GM18907 (cell line): ENCODE data around the gene CGRRF1.

Experiments
- ATAC-seq: cut with Tn5 transposase; IDR thresholded peaks from one replicate; pipeline ENCODE4 v1.9.1; 2021; ENCODE audit warnings: mild to moderate bottlenecking, moderate library complexity; ENCODE audit not compliant: unreplicated experiment

The CGRRF1 gene

DNA sequence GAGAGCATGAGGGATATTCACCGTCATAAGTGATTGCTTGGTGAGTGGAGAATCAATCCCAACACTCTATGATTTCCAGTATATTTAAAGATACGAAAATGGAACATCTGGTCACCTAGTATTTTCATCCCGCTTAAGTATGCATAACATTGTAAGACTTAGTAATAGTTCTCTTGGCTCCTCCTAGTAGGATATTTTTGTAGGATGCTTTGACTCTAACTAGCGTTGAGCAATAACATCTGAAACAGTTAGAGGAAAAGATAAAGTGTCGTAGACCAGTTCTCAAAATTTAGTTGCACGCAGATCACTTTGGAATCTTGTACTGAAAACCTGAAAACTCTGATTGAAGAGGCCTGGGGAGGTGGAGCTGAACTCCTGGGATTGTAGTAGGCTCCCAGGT, 64.8 kb downstream of the CGRRF1 start:
- no peak for ATAC-seq

DNA sequence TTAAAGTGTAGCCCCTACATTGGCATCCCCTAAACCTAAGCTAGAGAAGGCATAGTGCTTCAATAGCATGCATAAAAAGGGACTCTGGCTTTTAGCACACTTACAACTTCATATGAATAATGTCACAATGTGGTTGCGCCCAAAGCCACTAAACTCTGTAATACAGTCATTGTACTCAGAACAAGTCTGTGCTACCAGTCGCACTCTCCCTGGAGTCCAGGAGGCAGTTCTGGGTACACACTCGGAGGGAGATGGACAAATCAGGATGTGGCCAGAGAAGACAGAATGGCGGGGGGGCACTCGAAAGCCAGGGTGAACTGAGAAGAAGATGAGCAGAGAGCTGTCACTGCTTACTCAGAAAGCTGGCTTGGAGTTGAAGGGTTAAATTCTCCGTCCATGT, 67.8 kb downstream of the CGRRF1 start:
- ATAC-seq: no peak

DNA sequence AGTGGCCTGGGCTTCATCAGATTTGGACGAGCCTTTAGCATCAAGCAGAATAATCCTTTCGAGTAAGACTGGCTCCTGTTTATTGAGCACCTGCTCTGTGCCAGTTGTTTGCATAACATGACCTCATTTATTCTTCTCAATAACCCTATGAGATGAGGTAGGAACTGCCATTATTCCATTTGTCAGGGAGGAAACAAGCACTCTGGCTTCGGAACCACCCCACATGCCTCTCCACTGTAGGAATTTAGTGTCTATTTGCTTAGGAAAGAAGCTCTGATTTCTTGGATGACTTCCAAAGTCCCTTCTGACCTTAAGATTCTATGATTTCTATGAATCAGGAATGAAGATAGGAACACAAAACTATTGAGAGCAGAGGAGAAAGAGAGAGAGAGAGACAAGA, 68.3 kb downstream of the CGRRF1 start:
- ATAC-seq: no peak

DNA sequence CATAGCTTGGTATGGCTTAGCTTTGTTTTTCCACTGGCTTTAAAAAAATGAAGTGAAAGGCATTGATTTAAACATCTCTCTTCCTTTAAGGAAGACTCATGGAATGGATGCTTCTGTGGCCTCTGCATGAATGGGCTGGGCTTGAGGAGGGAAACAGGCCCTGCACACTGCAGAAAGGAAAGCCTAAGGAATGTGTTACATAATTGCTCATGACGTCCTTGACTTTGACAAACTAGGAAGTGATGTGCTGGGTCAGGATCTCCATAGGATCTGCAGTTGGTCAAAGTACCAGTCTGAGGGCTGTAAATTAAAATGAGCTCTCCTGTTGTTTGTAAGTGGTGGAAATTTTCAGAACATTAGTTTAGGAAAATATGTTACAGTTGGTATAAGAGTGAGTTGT, 69.9 kb downstream of the CGRRF1 start:
- ATAC-seq: no peak

DNA sequence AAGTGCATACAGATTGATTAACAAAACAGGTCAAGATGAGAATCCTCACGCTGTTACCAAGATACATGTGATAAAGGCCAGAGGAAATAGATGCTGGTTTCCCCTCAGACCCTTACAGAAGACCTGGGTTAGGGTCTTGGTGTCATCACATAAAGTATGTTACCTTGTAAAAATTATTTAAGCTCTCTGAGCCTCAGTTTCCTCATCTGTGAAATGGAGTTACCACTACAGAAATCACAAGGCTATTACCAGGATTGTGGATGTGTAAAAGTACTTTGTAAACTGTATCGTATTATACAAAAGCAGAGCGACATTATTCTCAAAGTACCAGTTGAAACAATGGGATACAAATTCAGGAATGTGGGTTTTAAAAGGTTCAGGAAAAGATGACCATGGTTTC, 71.2 kb downstream of the CGRRF1 start:
- no peak for ATAC-seq

DNA sequence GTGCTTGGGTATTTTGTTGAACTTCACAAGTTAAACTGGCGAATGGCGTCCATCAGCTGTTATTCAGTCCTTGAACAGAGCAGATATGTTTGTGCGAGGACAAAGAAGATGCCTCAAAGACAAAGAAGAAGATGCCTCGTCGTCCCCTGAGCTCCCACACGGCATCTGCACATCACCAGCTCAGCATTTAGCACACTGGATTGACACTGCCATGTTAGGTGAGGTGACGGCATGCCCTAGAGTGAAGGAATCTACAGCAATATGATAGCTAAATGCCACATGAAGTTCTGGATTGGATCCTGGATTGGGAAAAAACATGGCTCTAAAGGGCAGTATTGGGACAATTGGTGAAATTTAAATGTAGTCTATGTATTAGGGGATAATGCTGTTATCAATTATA, 72.6 kb downstream of the CGRRF1 start:
- no peak for ATAC-seq

DNA sequence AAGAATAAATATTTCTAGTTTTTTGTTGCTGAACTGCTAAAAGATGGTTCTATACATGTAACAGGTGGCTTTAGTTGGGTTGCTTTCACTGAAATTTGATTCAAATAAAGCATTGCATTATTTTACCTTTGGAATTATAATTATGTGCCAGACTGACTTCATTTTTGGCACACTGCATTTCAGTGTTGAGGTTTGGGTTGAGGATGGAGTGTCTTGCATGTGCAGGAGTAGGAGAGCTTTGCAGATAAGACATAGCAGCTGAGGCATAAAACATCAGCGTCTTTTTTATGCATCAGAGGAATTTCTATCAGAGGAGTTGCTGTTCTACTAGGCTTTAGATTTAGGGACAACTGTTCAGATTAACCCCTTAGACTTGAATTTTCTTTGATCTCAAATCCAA, 74.4 kb downstream of the CGRRF1 start:
- no peak for ATAC-seq

DNA sequence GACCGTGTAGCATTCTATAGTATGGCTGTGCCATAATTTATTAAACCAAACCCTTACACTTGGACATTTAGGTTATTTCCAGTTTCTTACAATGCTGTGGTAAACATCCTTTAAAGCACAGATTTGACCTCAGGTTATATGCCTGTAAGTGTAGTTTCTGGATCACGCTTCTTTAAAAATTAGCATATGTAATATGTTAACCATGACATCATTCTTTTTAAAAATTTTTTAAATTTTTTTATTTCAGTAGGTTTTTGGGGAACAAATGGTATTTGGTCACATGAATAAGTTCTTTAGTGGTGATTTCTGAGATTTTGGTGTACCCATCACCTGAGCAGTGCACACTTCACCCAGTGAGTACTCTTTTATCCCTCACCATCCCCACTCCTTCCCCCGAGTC, 75.5 kb downstream of the CGRRF1 start:
- ATAC-seq: no peak
